Measurements from ENCODE around the gene STAT5A. TPM values are rescaled to one million over a fixed set of nuclear protein-coding genes. Genes with fewer than 3 reads are reported as not detected.

The STAT5A gene
- total and polyA plus RNA-seq, 9 of the 15 experiments (the other 6 are each of a cell fraction or from before 2014, with no cell fraction given) = 79.9 to 415 (median 196) TPM

DNA sequence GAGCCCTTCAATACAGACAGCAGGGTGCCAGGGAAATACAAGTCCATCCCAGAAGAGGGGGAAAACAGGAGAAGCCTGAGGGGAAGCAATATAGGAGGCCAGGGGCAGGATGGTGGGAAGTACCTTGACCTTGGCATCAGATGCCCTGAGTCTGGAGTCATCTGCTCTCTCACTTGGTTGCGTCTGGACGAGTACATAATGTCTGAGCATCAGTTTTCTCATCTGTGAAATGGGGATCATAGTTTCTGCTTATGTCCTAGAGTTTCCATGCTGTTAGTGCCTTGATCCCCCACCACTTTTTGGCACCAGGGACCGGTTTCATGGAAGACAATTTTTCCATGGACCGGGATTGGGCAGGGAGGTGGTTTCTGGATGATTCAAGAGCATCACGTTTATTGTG, 2.3 kb downstream of the STAT5A start (continued):
- TF ChIP-seq MED1 (CRISPR knock-in tag; IDR thresholded peaks at IDR 0.05; ENCODE audit: borderline replicate concordance) (no peak), ESRRB (CRISPR knock-in tag; IDR thresholded peaks at IDR 0.05; ENCODE audit: borderline replicate concordance) (no peak), ZC3H11A (IDR thresholded peaks at IDR 0.05; ENCODE audit: low read depth, low read length) (no peak), U2AF2 (optimal IDR thresholded peaks at IDR 0.05; ENCODE audit: low read depth, low read length) (no peak), RCOR1 (IDR thresholded peaks at IDR 0.05; ENCODE audit: borderline replicate concordance in 1 of 2, low read depth in 2 of 2, low read length in 2 of 2) (0 out of 4 replicates have a peak, but pooled peaks of 1 of the 2 experiments have one; percentile 8), MAFF (IDR thresholded peaks at IDR 0.05; ENCODE audit: low read length) (no peak), ADNP (tag; IDR thresholded peaks at IDR 0.05) (peak; percentile 87), TAF7 (tag; IDR thresholded peaks at IDR 0.05) (no peak), NFYB (IDR thresholded peaks at IDR 0.05; ENCODE audit: extremely low read depth, insufficient read length) (no peak), CREM (IDR thresholded peaks at IDR 0.05; ENCODE audit: low read depth) (no peak), MAFK (IDR thresholded peaks at IDR 0.05; ENCODE audit: low read length) (no peak), WHSC1 (IDR thresholded peaks at IDR 0.05; ENCODE audit: low read length) (no peak), ZNF57 (CRISPR knock-in tag; IDR thresholded peaks at IDR 0.05) (no peak), ZFP91 (CRISPR knock-in tag; IDR thresholded peaks at IDR 0.05) (no peak), SREBF2 (CRISPR knock-in tag; IDR thresholded peaks at IDR 0.05) (no peak), NFE2 (IDR thresholded peaks at IDR 0.05; ENCODE audit: low read depth) (no peak), ZNF324 (CRISPR knock-in tag; IDR thresholded peaks at IDR 0.05) (no peak)
- TF ChIP-seq, protein P1, sequence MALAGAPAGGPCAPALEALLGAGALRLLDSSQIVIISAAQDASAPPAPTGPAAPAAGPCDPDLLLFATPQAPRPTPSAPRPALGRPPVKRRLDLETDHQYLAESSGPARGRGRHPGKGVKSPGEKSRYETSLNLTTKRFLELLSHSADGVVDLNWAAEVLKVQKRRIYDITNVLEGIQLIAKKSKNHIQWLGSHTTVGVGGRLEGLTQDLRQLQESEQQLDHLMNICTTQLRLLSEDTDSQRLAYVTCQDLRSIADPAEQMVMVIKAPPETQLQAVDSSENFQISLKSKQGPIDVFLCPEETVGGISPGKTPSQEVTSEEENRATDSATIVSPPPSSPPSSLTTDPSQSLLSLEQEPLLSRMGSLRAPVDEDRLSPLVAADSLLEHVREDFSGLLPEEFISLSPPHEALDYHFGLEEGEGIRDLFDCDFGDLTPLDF (CRISPR knock-in tag; IDR thresholded peaks at IDR 0.05) = no peak
- TF ChIP-seq, protein P2, sequence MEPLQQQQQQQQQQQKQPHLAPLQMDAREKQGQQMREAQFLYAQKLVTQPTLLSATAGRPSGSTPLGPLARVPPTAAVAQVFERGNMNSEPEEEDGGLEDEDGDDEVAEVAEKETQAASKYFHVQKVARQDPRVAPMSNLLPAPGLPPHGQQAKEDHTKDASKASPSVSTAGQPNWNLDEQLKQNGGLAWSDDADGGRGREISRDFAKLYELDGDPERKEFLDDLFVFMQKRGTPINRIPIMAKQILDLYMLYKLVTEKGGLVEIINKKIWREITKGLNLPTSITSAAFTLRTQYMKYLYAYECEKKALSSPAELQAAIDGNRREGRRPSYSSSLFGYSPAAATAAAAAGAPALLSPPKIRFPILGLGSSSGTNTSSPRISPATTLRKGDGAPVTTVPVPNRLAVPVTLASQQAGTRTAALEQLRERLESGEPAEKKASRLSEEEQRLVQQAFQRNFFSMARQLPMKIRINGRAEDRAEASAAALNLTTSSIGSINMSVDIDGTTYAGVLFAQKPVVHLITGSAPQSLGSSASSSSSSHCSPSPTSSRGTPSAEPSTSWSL (CRISPR knock-in tag; IDR thresholded peaks at IDR 0.05; ENCODE audit: borderline replicate concordance) = no peak
- TF ChIP-seq, protein P3, sequence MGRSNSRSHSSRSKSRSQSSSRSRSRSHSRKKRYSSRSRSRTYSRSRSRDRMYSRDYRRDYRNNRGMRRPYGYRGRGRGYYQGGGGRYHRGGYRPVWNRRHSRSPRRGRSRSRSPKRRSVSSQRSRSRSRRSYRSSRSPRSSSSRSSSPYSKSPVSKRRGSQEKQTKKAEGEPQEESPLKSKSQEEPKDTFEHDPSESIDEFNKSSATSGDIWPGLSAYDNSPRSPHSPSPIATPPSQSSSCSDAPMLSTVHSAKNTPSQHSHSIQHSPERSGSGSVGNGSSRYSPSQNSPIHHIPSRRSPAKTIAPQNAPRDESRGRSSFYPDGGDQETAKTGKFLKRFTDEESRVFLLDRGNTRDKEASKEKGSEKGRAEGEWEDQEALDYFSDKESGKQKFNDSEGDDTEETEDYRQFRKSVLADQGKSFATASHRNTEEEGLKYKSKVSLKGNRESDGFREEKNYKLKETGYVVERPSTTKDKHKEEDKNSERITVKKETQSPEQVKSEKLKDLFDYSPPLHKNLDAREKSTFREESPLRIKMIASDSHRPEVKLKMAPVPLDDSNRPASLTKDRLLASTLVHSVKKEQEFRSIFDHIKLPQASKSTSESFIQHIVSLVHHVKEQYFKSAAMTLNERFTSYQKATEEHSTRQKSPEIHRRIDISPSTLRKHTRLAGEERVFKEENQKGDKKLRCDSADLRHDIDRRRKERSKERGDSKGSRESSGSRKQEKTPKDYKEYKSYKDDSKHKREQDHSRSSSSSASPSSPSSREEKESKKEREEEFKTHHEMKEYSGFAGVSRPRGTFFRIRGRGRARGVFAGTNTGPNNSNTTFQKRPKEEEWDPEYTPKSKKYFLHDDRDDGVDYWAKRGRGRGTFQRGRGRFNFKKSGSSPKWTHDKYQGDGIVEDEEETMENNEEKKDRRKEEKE (IDR thresholded peaks at IDR 0.05; ENCODE audit: borderline replicate concordance in 1 of 2, control insufficient read depth in 1 of 2, low read depth in 2 of 2, low read length in 1 of 2) = no peak
- TF ChIP-seq, protein P4, sequence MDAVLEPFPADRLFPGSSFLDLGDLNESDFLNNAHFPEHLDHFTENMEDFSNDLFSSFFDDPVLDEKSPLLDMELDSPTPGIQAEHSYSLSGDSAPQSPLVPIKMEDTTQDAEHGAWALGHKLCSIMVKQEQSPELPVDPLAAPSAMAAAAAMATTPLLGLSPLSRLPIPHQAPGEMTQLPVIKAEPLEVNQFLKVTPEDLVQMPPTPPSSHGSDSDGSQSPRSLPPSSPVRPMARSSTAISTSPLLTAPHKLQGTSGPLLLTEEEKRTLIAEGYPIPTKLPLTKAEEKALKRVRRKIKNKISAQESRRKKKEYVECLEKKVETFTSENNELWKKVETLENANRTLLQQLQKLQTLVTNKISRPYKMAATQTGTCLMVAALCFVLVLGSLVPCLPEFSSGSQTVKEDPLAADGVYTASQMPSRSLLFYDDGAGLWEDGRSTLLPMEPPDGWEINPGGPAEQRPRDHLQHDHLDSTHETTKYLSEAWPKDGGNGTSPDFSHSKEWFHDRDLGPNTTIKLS (IDR thresholded peaks at IDR 0.05; ENCODE audit: borderline replicate concordance, low read depth) = no peak

Data from K562 (cell line).